Fibroblast of upper back skin (primary cell): ENCODE measurements around the gene NXPH3.
"Not testable (repeated sequence)": the region's sequence is repeated elsewhere in the genome, so short reads cannot be mapped to it uniquely, and the experiment has no call there.

ENCODE experiments used
- DNase-seq: peaks from one replicate; pipeline ENCODE4 v3.0.0-alpha.2; 2013

The NXPH3 gene

GRCh38 chr17:49554694-49555494 lies 20.8 kb upstream of the NXPH3 start:
- no peak for DNase-seq

GRCh38 chr17:49555495-49556222 lies 20.0 kb upstream of the NXPH3 start:
- no peak for DNase-seq

- DNase-seq, result peak; percentile 68
These were observed 19.3 kb upstream of the NXPH3 start for GRCh38 chr17:49556223-49556943.

- DNase-seq, result no peak
These were observed 18.2 kb upstream of the NXPH3 start for GRCh38 chr17:49557312-49558024.

- no peak for DNase-seq
These were observed 11.0 kb upstream of the NXPH3 start for GRCh38 chr17:49564638-49565037.

- DNase-seq, result no peak
These were observed 9.7 kb upstream of the NXPH3 start for GRCh38 chr17:49565948-49566491.

GRCh38 chr17:49566668-49567071 lies 9.0 kb upstream of the NXPH3 start:
- DNase-seq, result no peak

GRCh38 chr17:49567104-49567521 lies 8.6 kb upstream of the NXPH3 start:
- no peak for DNase-seq

- DNase-seq, result peak; percentile 71
These were observed 7.6 kb upstream of the NXPH3 start for GRCh38 chr17:49567871-49568694.

GRCh38 chr17:49568695-49569047 lies 7.0 kb upstream of the NXPH3 start:
- DNase-seq, result not testable (repeated sequence)

- DNase-seq, result no peak
These were observed 5.0 kb upstream of the NXPH3 start for GRCh38 chr17:49570540-49571242.

GRCh38 chr17:49571283-49571682 lies 4.4 kb upstream of the NXPH3 start:
- no peak for DNase-seq

GRCh38 chr17:49571764-49572163 lies 3.9 kb upstream of the NXPH3 start:
- DNase-seq, result no peak

- no peak for DNase-seq
These were observed 3.4 kb upstream of the NXPH3 start for GRCh38 chr17:49572226-49572625.

GRCh38 chr17:49572806-49573420 lies 2.8 kb upstream of the NXPH3 start:
- DNase-seq, result no peak

GRCh38 chr17:49573510-49574322 lies 2.0 kb upstream of the NXPH3 start:
- no peak for DNase-seq

GRCh38 chr17:49574323-49574781 lies 1.3 kb upstream of the NXPH3 start:
- no peak for DNase-seq

GRCh38 chr17:49574945-49575678 lies 559 bp upstream of the NXPH3 start:
- DNase-seq, result no peak
